Brain microvascular endothelial cell (primary cell): ENCODE measurements around the gene CIZ1.

Experiments used
- DNase-seq: peaks from one replicate; pipeline ENCODE4 v3.0.0-alpha.2; 2020
- H3K27ac ChIP-seq: fragments of 250-450 bp; sonication (Bioruptor Pico); 2 replicates; pipeline ENCODE4 v1.5.1; 2020; ENCODE audit warnings: mild to moderate bottlenecking, moderate library complexity
- H3K27me3 ChIP-seq: fragments of 250-450 bp; sonication (Bioruptor Pico); replicated peaks from 2 replicates; pipeline ENCODE4 v1.5.1; 2020; ENCODE audit warnings: mild to moderate bottlenecking
- H3K36me3 ChIP-seq: fragments of 250-450 bp; sonication (Bioruptor Pico); replicated peaks from 2 replicates; pipeline ENCODE4 v1.5.1; 2020; ENCODE audit warnings: mild to moderate bottlenecking
- H3K4me3 ChIP-seq: 2 replicates; pipeline ENCODE4 v1.5.1; 2011; ENCODE audit warnings: low read depth, mild to moderate bottlenecking, control low read depth, low read length, moderate library complexity
- in situ Hi-C: cut with HindIII; loops from 2 replicates; pipeline ENCODE4 v1.10.0; 2017; ENCODE audit warnings: low sequenced_read_pairs, low pct_ligation_motif_present
- TF ChIP-seq, protein P1 (sequence below): IDR thresholded peaks from 2 replicates; pipeline ENCODE4 v1.5.1; 2011; ENCODE audit warnings: low read depth, mild to moderate bottlenecking, moderate library complexity, low read length, control low read depth, inconsistent platforms; ENCODE audit errors: missing control alignments

The CIZ1 gene

DNA sequence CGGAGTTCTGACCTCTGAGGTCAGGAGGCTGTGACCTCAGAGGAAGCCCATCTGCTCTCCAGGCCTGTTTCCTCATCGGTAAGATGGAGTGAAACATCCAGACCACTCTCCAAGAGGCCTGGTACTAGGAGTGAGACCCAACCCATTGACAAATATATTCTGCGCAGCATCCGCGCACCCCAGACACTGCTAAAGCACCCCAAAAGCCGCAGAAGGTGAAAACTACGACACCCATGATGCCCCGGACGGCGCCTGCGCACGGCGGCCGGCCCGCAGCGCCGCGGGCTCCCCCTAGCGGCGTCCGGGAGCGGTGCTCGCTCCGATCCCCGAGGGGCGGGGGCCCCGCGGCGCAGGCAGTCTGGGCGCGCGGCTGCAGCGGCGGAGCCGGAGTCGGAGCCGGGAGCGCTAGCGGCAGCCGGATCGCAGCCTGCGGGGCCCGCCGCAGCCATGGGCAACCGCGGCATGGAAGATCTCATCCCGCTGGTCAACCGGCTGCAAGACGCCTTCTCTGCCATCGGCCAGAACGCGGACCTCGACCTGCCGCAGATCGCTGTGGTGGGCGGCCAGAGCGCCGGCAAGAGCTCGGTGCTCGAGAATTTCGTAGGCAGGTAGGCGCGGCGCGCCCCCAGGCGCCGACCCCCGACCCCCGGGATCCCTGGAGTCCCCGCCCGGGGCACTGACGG, 11.8 kb upstream of the CIZ1 start, which contains the start of gene DNM1:
Gene DNM1, plus strand, starts transcription at position 356 of the 683 bp plus-strand sequence. Its CDS starts 92 bp downstream, at position 448.
- H3K27me3 ChIP-seq: no peaks in the 10 kb centered on the region
- DNase-seq: no peak
- peak within 1 kb of the TSS; percentile 71 for H3K4me3 ChIP-seq
- TF ChIP-seq, protein P1, sequence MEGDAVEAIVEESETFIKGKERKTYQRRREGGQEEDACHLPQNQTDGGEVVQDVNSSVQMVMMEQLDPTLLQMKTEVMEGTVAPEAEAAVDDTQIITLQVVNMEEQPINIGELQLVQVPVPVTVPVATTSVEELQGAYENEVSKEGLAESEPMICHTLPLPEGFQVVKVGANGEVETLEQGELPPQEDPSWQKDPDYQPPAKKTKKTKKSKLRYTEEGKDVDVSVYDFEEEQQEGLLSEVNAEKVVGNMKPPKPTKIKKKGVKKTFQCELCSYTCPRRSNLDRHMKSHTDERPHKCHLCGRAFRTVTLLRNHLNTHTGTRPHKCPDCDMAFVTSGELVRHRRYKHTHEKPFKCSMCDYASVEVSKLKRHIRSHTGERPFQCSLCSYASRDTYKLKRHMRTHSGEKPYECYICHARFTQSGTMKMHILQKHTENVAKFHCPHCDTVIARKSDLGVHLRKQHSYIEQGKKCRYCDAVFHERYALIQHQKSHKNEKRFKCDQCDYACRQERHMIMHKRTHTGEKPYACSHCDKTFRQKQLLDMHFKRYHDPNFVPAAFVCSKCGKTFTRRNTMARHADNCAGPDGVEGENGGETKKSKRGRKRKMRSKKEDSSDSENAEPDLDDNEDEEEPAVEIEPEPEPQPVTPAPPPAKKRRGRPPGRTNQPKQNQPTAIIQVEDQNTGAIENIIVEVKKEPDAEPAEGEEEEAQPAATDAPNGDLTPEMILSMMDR: peak; percentile 39
- H3K36me3 ChIP-seq: no peaks in the 10 kb centered on the region
- H3K27ac ChIP-seq: peak within 1 kb of the TSS; percentile 8
- in situ Hi-C loops: no loop called here

DNA sequence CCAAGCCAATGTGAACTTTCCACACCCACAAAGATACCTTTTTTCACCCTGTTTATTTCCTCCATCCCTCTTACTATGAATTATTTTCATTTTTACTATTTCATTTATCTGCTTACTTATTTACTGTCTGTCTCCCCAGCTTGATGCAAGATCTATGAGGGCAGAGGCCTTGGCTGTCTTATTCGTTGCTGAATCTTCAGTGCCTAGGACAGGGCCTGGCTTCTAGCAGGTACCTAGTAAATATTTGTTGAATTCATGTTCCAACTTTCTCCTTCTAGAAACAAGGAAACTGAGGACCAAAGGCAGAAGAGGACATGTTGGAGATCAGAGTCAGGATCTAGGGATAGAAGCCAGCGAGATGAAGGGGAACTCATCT, 11.3 kb upstream of the CIZ1 start:
- H3K27ac ChIP-seq: no peak overlapping the region
- DNase-seq: no peak
- H3K4me3 ChIP-seq: no peak overlapping the region
- TF ChIP-seq, protein P1: no peak
- in situ Hi-C loops: no loop called here
- no peaks in the 10 kb centered on the region for H3K36me3 ChIP-seq
- no peaks in the 10 kb centered on the region for H3K27me3 ChIP-seq

DNA sequence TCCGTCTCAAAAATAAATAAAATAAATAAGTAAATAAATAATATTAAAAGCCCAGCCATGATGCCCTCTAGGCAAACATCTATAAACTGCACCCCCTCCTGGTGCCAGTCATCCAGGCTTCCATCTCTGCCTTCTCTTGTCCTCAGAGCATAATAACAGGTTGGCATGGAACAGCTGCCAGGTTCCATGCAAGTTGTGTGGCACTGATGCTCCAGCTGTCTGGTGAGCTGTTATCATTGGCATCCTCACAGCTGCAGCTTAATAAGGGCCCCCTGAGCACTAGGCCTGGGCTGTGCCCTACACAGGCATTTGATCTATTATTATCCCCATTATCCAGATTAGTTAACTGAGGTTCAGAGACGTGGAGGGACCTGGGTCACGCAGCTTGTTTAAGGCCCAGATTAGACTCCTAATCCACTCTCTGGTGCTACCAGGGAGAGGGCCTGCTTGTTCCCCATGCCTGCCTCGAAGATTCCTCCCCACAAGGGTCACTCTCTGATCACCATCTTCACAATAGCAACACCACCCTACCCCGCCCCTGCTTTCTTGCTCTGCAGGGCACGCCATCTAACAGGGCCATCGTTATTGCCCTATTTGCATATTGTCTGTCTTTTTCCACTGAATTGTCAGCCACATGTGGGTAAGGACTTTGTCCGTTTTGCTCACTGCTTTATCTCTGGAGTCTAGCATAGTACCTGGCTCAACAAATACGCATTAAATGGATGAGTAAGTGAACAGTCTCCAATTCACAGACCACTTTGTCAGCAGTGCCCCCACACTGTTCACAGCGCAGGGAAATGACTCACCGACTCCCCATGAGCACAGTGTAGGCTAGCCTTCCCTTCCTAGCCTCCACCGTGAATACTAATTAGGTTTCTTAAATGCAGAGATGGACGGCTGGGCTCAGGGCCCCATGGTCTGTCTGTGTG, 10.3 kb upstream of the CIZ1 start:
- no peak overlapping the region for H3K4me3 ChIP-seq
- in situ Hi-C loops: no loop called here
- H3K36me3 ChIP-seq: no peaks in the 10 kb centered on the region
- TF ChIP-seq, protein P1: no peak
- peak; percentile 72 for DNase-seq
- H3K27ac ChIP-seq: peak overlapping the region; percentile 8
- H3K27me3 ChIP-seq: no peaks in the 10 kb centered on the region

DNA sequence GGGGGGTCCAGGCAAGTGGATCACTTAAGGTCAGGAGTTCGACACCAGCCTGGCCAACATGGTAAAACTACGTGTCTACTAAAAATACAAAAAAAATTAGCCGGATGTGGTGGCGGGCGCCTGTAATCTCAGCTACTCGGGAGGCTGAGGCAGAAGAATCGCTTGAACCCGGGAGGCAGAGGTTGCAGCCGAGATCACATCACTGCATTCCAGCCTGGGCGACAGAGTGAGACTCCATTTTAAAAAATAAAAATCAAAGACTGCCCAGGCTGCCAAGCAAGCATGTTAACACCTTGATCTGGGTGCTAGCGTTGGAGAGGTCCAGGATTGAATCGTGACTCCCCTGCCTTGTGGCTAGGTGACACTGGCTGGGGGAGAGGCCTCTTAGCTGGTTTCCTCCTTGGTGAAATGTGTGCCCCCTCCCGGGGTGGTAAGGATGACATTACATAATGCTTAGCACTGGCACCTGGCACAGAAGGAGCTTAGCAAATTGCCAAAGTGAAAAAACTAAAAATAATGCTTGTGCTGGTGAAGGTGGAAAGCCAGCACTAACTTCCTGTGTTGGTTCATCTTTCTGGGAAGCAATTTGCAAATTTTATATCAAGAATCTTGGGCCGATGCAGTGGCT, 2.2 kb upstream of the CIZ1 start:
- TF ChIP-seq, protein P1: no peak
- Histone ChIP-seq H3K36me3 (peaks cover 9% of the 10 kb centered on the region), H3K27ac (no peak overlapping the region), H3K4me3 (no peak overlapping the region), H3K27me3 (no peaks in the 10 kb centered on the region)
- DNase-seq: no peak
- in situ Hi-C loops: no loop called here

DNA sequence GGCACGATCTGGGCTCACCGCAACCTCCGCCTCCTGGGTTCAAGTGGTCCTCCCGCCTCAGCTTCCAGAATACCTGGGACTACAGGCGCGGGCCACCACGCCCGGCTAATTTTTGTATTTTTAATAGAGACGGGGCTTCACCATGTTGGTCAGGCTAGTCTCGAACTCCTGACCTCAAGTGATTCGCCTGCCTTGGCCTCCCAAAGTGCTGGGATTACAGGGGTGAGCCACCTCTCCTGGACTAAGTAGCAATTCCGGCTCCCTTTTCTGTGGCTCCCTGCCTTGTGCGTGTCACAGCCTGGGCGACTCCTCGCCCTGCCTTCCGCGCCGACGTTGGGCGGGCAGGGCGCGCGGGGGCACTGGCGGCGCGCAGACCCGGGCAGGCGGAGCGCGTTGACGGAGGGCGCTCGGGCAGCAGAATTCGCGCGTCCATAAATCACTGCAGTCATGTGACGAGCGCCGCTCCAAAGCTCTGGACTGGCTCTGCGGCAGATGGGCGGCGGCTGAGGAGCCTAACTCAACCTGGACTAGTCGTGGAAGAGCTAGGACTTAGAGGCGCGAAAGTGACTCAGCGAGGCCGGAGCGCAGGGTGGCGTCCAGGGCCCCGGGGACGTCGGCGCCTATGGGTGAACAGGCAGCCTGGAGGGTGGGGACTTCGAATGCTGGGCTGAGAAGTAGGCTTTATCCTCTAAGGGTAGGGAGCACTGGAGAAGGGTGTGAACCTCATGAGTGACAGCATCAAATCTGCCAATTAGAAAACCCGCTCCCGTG, 1.4 kb upstream of the CIZ1 start:
- peak; percentile 68 for DNase-seq
- Histone ChIP-seq H3K4me3 (peak overlapping the region; percentile 33), H3K36me3 (peaks cover 9% of the 10 kb centered on the region), H3K27me3 (no peaks in the 10 kb centered on the region), H3K27ac (peak overlapping the region; percentile 5)
- in situ Hi-C loops: no loop called here
- TF ChIP-seq, protein P1: no peak
